SK-N-MC (cell line): ENCODE data around the gene NRN1L.

ENCODE experiments used
- DNase-seq: peaks from one replicate; pipeline ENCODE4 v3.0.0-alpha.2; 2011; ENCODE audit warnings: low read depth, low spot score
- H3K27ac ChIP-seq: fragments of 200-600 bp; sonication (generic); 2 replicates; pipeline ENCODE4 v1.5.1; 2016; ENCODE audit warnings: mixed run types
- H3K36me3 ChIP-seq: fragments of 200-600 bp; sonication (generic); 2 replicates; pipeline ENCODE4 v1.6.1; 2017; ENCODE audit warnings: antibody characterized with exemption, low read length, mixed read lengths; ENCODE audit not compliant: insufficient read depth
- H3K4me3 ChIP-seq: fragments of 200-600 bp; sonication (generic); 2 replicates; pipeline ENCODE4 v1.5.1; 2016
- H3K9ac ChIP-seq: fragments of 200-600 bp; sonication (generic); 2 replicates; pipeline ENCODE4 v1.8.0; 2017; ENCODE audit warnings: mixed run types, mixed read lengths; ENCODE audit not compliant: insufficient read length
- H3K9me3 ChIP-seq: fragments of 200-600 bp; sonication (generic); 2 replicates; pipeline ENCODE4 v1.6.1; 2017; ENCODE audit warnings: low read depth, mild to moderate bottlenecking, antibody characterized with exemption, low read length, moderate library complexity, mixed read lengths
- EZH2 ChIP-seq: fragments of 200-600 bp; sonication (generic); IDR thresholded peaks from one replicate; pipeline ENCODE4 v1.6.1; 2017; ENCODE audit warnings: antibody characterized with exemption
- FOXP2 ChIP-seq: optimal IDR thresholded peaks from 2 replicates; pipeline ENCODE3; 2011; ENCODE audit warnings: mild to moderate bottlenecking, moderate library complexity; ENCODE audit not compliant: insufficient read depth; ENCODE audit errors: extremely low read length, control extremely low read depth
- POLR2AphosphoS5 ChIP-seq: IDR thresholded peaks from 2 replicates; pipeline ENCODE4 v1.6.1; 2012; ENCODE audit warnings: mild to moderate bottlenecking, low read depth, low read length, borderline replicate concordance

The NRN1L gene

DNA sequence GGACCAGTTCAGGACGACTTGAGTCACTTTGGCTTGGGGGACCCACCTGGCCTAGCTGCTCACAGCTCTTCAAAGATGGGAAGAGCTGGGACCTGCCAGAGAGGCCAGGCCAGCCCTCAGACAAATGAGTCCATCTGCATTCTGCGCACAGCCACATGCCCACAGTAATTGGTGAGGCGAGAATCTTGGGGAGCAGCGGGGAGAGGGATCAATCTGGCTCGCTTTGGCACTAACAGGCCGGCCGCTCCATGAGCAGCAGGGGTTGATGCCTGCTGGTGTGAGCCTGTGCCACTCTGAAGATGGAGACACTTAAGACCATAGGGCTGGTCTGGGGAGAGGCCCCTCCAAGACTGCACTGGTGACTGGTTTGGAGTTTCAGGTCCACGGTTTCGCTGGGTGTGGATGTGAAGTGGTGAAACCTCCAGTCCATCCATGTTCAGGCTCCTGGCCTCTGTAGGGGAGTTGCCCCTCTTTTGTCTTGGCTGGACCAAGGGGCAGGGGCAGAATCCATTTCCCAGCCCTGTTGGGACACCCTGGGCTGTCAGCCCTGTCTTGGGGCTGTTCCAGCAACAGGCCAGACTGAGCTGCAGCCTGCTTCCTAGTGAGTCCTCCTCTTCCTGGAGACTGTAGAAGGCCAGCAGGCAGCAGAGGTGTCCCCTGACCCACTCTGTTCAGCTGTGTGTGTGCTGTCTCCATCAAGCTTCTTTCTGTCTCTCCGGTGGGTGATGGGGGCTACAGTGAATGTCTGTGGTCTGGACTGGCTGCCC lies 39.6 kb downstream of the NRN1L start:
- Histone ChIP-seq H3K4me3 (no peak overlapping the region), H3K9ac (no peak overlapping the region), H3K27ac (no peak overlapping the region), H3K9me3 (no peaks in the 10 kb centered on the region), H3K36me3 (no peaks in the 10 kb centered on the region)
- DNase-seq = no peak
- TF ChIP-seq FOXP2 (no peak), POLR2AphosphoS5 (no peak), EZH2 (no peak)

DNA sequence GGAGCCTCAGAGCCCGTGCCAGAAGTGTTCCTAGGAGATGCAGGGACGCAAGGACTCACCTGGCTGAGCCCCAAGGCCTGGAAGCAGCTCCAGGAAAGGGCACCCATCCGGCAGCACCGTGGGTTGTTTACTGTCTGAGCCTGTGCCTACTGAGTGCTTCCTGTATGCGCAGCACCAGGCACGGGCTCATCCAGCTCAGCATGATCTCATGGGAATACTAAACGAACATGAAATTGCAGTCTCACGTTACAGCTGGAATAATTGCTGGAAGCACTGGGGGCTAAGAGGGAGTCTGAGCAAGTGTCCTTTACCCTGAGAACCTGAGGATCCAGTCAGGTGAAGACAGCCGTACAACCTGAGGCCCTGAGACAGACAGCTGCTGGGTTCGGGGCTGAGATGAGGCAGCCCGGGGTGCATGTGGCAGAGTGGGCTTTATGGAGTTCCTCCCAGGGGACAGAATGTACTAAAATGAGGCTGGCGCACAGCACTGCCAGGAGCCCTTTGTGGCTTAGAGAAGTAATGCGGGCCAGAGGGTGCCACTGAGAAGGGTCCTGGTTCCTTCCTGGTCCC lies 41.6 kb downstream of the NRN1L start:
- Histone ChIP-seq H3K36me3 (no peaks in the 10 kb centered on the region), H3K9me3 (no peaks in the 10 kb centered on the region), H3K9ac (no peak overlapping the region), H3K27ac (no peak overlapping the region), H3K4me3 (no peak overlapping the region)
- no peak for DNase-seq
- TF ChIP-seq FOXP2 (no peak), POLR2AphosphoS5 (no peak), EZH2 (no peak)

DNA sequence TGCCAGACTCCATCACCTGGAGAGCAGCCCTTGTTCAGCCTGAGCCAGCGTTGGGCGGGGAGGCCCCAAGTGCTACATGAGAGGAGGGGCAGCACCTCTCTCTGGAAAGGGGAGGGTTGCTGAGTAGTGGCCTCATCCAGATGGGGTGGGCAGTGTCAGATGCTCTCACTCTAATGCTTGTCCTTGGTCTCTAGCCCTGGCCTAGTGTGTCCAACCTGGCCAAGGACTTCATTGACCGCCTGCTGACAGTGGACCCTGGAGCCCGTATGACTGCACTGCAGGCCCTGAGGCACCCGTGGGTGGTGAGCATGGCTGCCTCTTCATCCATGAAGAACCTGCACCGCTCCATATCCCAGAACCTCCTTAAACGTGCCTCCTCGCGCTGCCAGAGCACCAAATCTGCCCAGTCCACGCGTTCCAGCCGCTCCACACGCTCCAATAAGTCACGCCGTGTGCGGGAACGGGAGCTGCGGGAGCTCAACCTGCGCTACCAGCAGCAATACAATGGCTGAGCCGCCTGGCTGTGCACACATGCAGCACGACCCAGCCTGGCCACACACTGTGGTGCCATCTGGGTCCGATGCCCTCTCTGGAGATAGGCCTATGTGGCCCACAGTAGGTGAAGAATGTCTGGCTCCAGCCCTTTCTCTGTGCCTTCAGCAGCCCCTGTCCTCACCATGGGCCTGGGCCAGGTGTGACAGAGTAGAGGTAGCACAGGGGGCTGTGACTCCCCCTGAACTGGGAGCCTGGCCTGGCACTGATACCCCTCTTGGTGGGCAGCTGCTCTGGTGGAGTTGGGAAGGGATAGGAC lies 42.7 kb downstream of the NRN1L start:
- no peak for TF ChIP-seq EZH2
- TF ChIP-seq FOXP2 = no peak
- TF ChIP-seq POLR2AphosphoS5 = no peak
- DNase-seq = no peak
- Histone ChIP-seq H3K36me3 (no peaks in the 10 kb centered on the region), H3K9ac (no peak overlapping the region), H3K4me3 (no peak overlapping the region), H3K27ac (no peak overlapping the region), H3K9me3 (no peaks in the 10 kb centered on the region)

DNA sequence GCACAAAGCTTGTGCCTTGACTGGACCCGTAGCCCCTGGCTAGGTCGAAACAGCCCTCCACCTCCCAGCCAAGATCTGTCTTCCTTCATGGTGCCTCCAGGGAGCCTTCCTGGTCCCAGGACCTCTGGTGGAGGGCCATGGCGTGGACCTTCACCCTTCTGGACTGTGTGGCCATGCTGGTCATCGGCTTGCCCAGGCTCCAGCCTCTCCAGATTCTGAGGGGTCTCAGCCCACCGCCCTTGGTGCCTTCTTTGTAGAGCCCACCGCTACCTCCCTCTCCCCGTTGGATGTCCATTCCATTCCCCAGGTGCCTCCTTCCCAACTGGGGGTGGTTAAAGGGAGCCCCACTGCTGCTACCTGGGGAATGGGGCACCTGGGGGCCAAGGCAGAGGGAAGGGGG lies 43.5 kb downstream of the NRN1L start:
- Histone ChIP-seq H3K9ac (no peak overlapping the region), H3K36me3 (no peaks in the 10 kb centered on the region), H3K4me3 (no peak overlapping the region), H3K27ac (no peak overlapping the region), H3K9me3 (no peaks in the 10 kb centered on the region)
- DNase-seq = no peak
- TF ChIP-seq POLR2AphosphoS5 (no peak), FOXP2 (no peak), EZH2 (no peak)

DNA sequence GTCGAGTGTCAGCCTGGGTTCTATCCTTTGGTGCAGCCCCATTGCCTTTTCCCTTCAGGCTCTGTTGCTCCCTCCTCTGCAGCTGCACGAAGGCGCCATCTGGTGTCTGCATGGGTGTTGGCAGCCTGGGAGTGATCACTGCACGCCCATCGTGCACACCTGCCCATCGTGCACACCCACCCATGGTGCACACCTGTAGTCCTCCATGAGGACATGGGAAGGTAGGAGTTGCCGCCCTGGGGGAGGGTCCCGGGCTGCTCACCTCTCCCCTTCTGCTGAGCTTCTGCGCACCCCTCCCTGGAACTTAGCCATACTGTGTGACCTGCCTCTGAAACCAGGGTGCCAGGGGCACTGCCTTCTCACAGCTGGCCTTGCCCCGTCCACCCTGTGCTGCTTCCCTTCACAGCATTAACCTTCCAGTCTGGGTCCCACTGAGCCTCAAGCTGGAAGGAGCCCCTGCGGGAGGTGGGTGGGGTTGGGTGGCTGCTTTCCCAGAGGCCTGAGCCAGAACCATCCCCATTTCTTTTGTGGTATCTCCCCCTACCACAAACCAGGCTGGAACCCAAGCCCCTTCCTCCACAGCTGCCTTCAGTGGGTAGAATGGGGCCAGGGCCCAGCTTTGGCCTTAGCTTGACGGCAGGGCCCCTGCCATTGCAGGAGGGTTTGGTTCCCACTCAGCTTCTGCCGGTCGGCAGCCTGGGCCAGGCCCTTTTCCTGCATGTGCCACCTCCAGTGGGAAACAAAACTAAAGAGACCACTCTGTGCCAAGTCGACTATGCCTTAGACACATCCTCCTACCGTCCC lies 44.1 kb downstream of the NRN1L start:
- no peak overlapping the region for H3K27ac ChIP-seq
- no peak overlapping the region for H3K4me3 ChIP-seq
- DNase-seq = no peak
- no peak overlapping the region for H3K9ac ChIP-seq
- no peaks in the 10 kb centered on the region for H3K36me3 ChIP-seq
- H3K9me3 ChIP-seq = no peaks in the 10 kb centered on the region
- TF ChIP-seq FOXP2 = no peak
- no peak for TF ChIP-seq POLR2AphosphoS5
- TF ChIP-seq EZH2 = no peak

DNA sequence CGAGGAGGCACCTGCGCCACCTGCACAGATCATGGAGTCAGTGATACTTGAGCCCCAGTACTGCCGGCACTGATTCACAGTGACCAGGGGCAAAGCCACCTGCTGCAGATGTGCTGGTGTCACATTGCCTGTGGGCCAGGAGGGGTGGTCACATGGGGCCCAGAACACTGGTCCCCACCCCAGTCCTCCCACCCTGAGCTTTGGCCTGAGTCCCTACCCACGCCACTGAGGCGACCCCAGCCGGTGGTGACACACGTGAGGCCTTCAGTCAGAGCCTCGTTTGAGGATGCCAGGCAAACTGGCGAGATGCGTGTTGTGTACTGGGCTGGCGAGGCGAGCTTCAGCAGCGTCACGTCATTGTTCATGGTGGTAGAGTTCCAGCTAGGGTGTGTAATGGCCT lies 45.5 kb downstream of the NRN1L start:
- H3K36me3 ChIP-seq = no peaks in the 10 kb centered on the region
- H3K4me3 ChIP-seq = no peak overlapping the region
- no peak overlapping the region for H3K27ac ChIP-seq
- no peak overlapping the region for H3K9ac ChIP-seq
- no peaks in the 10 kb centered on the region for H3K9me3 ChIP-seq
- TF ChIP-seq POLR2AphosphoS5 = no peak
- no peak for TF ChIP-seq FOXP2
- no peak for TF ChIP-seq EZH2
- DNase-seq = no peak

DNA sequence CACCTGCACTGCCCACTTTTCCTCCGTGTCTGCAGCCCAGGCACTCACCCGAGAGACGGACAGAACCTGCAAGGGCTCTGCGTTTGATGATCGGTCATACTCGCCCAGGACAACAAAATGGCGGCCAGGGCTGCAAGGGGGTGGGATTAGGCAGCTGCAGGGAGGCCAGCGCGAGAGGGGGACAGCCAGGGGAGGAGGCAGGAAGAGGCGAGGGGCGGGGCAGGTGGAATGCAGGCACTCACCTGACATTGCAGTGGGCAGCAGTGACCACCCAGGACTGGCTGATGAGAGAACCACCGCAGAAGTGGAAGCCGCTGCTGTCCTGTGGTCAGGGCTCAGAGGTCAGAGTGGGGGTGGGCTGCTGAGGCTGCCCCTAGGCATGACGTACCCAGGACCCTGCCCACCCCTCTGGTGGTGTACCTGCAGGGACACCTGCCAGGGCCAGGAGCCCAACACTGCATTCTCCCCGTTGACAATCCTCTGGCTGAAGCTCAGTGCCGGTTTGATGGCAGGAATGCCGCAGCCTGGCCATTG lies 46.1 kb downstream of the NRN1L start:
- no peaks in the 10 kb centered on the region for H3K36me3 ChIP-seq

More for the DNA sequence above, 46.1 kb downstream of the NRN1L start:
- no peak for TF ChIP-seq FOXP2
- H3K9ac ChIP-seq = no peak overlapping the region
- H3K4me3 ChIP-seq = no peak overlapping the region
- no peaks in the 10 kb centered on the region for H3K9me3 ChIP-seq
- no peak for DNase-seq
- no peak overlapping the region for H3K27ac ChIP-seq
